ENCODE results near the gene MLXIP.

GRCh38 chr12:122099856-122100255 lies 21.3 kb downstream of the MLXIP start:
- TF ChIP-seq ZBTB33 (IDR thresholded peaks at IDR 0.05; ENCODE audit: extremely low read depth, insufficient replicate concordance, low read length) (no peak), CTCF (IDR thresholded peaks at IDR 0.05 in 2 of 3, conservative IDR thresholded peaks at IDR 0.05 in 1 of 3; ENCODE audit: borderline replicate concordance in 1 of 3, insufficient read depth in 1 of 3, low read depth in 2 of 3, low read length in 2 of 3) (no peak), YY1 (IDR thresholded peaks at IDR 0.05; ENCODE audit: extremely low read depth, insufficient replicate concordance, low read depth, low read length) (no peak), EZH2phosphoT487 (IDR thresholded peaks at IDR 0.05; ENCODE audit: borderline replicate concordance) (no peak), POLR2A (IDR thresholded peaks at IDR 0.05; ENCODE audit: borderline replicate concordance, extremely low read depth, insufficient read depth, insufficient read length) (no peak), SP1 (IDR thresholded peaks at IDR 0.05; ENCODE audit: low read depth) (no peak), ZNF274 (IDR thresholded peaks at IDR 0.05; ENCODE audit: low read depth, low read length) (no peak), EGR1 (IDR thresholded peaks at IDR 0.05; ENCODE audit: low read depth) (no peak), SIN3A (IDR thresholded peaks at IDR 0.05; ENCODE audit: low read depth) (no peak)

All from HCT116 (cell line).